Breast epithelium (tissue), 4 donors: ENCODE results near the gene THAP12. TPM values are rescaled to one million over a fixed set of nuclear protein-coding genes. Genes with fewer than 3 reads are reported as not detected.

Experiments used
- DNase-seq, 2 donors: peaks; one replicate each; pipeline ENCODE4 v3.0.0-alpha.2; 2019; ENCODE audit warnings: low spot score in 2 of 2
- H3K27ac ChIP-seq, 2 donors: fragments of 200-600 bp; sonication (generic) in 1 of 2; one replicate each; pipeline ENCODE4 v1.5.1; 2016 to 2019; ENCODE audit warnings: mild to moderate bottlenecking in 1 of 2
- H3K27me3 ChIP-seq, 2 donors: fragments of 200-600 bp; sonication (generic) in 1 of 2; one replicate each; pipeline versions ENCODE4 v1.5.1 to v1.6.0; 2017 to 2019; ENCODE audit warnings: control low read depth in 1 of 2, mild to moderate bottlenecking in 1 of 2
- H3K36me3 ChIP-seq: fragments of 200-600 bp; one replicate; pipeline ENCODE4 v1.5.1; 2019
- H3K4me1 ChIP-seq, 2 donors: fragments of 200-600 bp; sonication (generic); one replicate each; pipeline ENCODE4 v1.5.1; 2016 to 2019; ENCODE audit warnings: control low read depth in 1 of 2
- H3K4me3 ChIP-seq, 3 donors: fragments of 200-600 bp; sonication (generic); 1 replicate in 2 of 3; 2 replicates in 1 of 3; pipeline ENCODE4 v1.5.1; 2016 to 2019; ENCODE audit warnings: mild to moderate bottlenecking in 3 of 3, moderate library complexity in 2 of 3
- H3K9me3 ChIP-seq, 2 donors: fragments of 200-600 bp; sonication (generic) in 1 of 2; one replicate each; pipeline ENCODE4 v1.5.1; 2016 to 2019; ENCODE audit warnings: control low read depth in 1 of 2
- POLR2A ChIP-seq: fragments of 450-650 bp; IDR thresholded peaks from one replicate; pipeline ENCODE4 v1.6.1; 2016; ENCODE audit warnings: antibody characterized with exemption, mild to moderate bottlenecking, moderate library complexity
- POLR2AphosphoS5 ChIP-seq, 3 donors: sonication (generic); formaldehyde crosslinking; IDR thresholded peaks; one replicate each; pipeline ENCODE4 v1.6.1; 2017; ENCODE audit warnings: antibody characterized with exemption in 3 of 3
- intact Hi-C: fragments of 100-400 bp; cut with DNase I; formaldehyde crosslinking; loops from one replicate; pipeline ENCODE4 v1.15.1; 2023; ENCODE audit warnings: low total_unique reads
- total RNA-seq, 3 donors: library from RNA; depleted of rRNA; stranded (reverse); fragments of >200 nt; gene quantifications; one replicate each; pipeline ENCODE4 v1.1.0, GENCODE V29; 2016
- TF ChIP-seq, protein P1 (sequence below), 3 donors: fragments of 450-650 bp; IDR thresholded peaks; one replicate each; pipeline ENCODE4 v1.5.1; 2016 to 2017; ENCODE audit warnings: antibody characterized with exemption in 3 of 3, mild to moderate bottlenecking in 3 of 3, moderate library complexity in 3 of 3

THAP12 gene
- total RNA-seq, 3 donors from 2014 or later = 42.3 to 49.9 (median 49.5) TPM

DNA sequence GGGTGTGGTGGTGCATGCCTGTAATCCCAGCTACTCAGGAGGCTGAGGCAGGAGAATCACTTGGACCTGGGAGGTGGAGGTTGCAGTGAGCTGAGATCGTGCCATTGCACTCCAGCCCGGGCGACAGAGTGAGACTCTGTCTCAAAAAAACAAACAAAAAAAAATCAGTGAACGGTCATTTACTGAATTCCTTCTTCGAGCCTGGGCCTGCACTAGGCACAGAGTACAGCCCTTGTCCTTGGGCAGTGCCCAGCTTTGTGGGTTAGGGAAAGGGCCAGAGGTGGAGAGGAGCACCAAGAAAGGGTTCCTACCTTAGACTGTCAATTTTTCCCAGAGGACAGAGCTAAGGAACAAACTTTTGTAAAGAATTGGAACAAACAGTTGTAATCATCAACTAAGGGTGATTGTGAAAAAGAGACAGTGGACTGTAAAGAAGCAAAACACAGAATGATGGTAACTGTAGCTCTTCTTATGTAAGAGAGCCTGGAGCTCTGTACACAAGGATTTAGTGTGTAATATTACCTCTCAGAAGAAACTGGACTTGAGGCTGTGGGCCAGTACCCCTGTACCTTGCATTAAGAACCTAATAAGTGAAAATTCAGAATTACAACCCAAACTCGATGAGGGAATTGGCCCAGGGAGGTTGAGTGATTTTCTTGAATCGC is 11.0 kb upstream of the THAP12 start:
- Histone ChIP-seq H3K36me3 (no peaks in the 10 kb centered on the region), H3K9me3 (no peaks in the 10 kb centered on the region), H3K4me1 (no peaks in the 10 kb centered on the region), H3K4me3 (no peak overlapping the region), H3K27me3 (no peaks in the 10 kb centered on the region), H3K27ac (no peak overlapping the region)
- no peak for DNase-seq
- intact Hi-C loops = no loop called here
- TF ChIP-seq POLR2A (no peak), POLR2AphosphoS5 (IDR thresholded peaks at IDR 0.05) (no peak)
- TF ChIP-seq, protein P1, sequence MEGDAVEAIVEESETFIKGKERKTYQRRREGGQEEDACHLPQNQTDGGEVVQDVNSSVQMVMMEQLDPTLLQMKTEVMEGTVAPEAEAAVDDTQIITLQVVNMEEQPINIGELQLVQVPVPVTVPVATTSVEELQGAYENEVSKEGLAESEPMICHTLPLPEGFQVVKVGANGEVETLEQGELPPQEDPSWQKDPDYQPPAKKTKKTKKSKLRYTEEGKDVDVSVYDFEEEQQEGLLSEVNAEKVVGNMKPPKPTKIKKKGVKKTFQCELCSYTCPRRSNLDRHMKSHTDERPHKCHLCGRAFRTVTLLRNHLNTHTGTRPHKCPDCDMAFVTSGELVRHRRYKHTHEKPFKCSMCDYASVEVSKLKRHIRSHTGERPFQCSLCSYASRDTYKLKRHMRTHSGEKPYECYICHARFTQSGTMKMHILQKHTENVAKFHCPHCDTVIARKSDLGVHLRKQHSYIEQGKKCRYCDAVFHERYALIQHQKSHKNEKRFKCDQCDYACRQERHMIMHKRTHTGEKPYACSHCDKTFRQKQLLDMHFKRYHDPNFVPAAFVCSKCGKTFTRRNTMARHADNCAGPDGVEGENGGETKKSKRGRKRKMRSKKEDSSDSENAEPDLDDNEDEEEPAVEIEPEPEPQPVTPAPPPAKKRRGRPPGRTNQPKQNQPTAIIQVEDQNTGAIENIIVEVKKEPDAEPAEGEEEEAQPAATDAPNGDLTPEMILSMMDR (IDR thresholded peaks at IDR 0.05) = no peak

DNA sequence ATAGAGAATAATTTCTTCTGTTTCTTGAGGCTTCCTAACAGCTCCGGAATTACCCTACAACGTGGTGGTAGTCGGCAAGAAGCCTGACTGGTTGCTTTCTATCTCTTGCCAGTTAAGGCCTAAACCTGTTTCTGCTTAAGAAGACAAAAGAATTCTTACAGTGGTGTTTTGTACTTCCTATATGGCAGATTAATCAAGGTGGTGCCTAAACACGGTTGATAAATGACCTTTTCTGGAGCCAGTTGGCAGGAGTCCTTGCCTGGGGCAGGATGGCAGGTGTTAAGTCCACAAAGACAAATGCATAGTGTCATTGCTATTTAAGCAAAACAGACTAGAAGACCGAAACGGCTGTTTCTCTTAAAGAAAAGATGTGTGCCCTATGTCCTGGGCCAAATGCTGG is 10.1 kb upstream of the THAP12 start:
- TF ChIP-seq, protein P1 (IDR thresholded peaks at IDR 0.05) = no peak
- TF ChIP-seq POLR2AphosphoS5 (IDR thresholded peaks at IDR 0.05) = peak in 1 of 3 donors; percentile 42
- no peak for TF ChIP-seq POLR2A
- no peaks in the 10 kb centered on the region for H3K27me3 ChIP-seq
- no peaks in the 10 kb centered on the region for H3K4me1 ChIP-seq
- intact Hi-C loops = no loop called here
- peak; percentile 24 to 54 for DNase-seq
- H3K27ac ChIP-seq = peak overlapping the region; percentile 16 to 56
- H3K9me3 ChIP-seq = no peaks in the 10 kb centered on the region
- no peaks in the 10 kb centered on the region for H3K36me3 ChIP-seq
- H3K4me3 ChIP-seq = no peak overlapping the region

GRCh38 chr11:76388408-76388807 is 7.5 kb upstream of the THAP12 start:
- H3K27me3 ChIP-seq = no peaks in the 10 kb centered on the region
- intact Hi-C loops = no loop called here
- TF ChIP-seq, protein P1 (IDR thresholded peaks at IDR 0.05) = no peak
- TF ChIP-seq POLR2AphosphoS5 (IDR thresholded peaks at IDR 0.05) = no peak
- H3K36me3 ChIP-seq = no peaks in the 10 kb centered on the region
- no peak overlapping the region for H3K4me3 ChIP-seq
- H3K4me1 ChIP-seq = no peaks in the 10 kb centered on the region
- H3K9me3 ChIP-seq = no peaks in the 10 kb centered on the region
- no peak for DNase-seq
- no peak overlapping the region for H3K27ac ChIP-seq

GRCh38 chr11:76385903-76386302 is 5.0 kb upstream of the THAP12 start:
- no peaks in the 10 kb centered on the region for H3K4me1 ChIP-seq
- H3K9me3 ChIP-seq = no peaks in the 10 kb centered on the region
- no peaks in the 10 kb centered on the region for H3K27me3 ChIP-seq
- H3K36me3 ChIP-seq = no peaks in the 10 kb centered on the region
- no peak overlapping the region for H3K4me3 ChIP-seq
- TF ChIP-seq POLR2A = no peak
- TF ChIP-seq, protein P1 (IDR thresholded peaks at IDR 0.05) = no peak
- no peak for TF ChIP-seq POLR2AphosphoS5 (IDR thresholded peaks at IDR 0.05)
- intact Hi-C loops = no loop called here
- no peak for DNase-seq
- H3K27ac ChIP-seq = no peak overlapping the region

- TF ChIP-seq, protein P1 (IDR thresholded peaks at IDR 0.05) = no peak
- no peak for TF ChIP-seq POLR2AphosphoS5 (IDR thresholded peaks at IDR 0.05)
- TF ChIP-seq POLR2A = no peak
Measured at GRCh38 chr11:76382209-76382608, 1.3 kb upstream of the THAP12 start.

More at GRCh38 chr11:76382209-76382608, 1.3 kb upstream of the THAP12 start:
- intact Hi-C loops = no loop called here
- DNase-seq = no peak
- Histone ChIP-seq H3K27ac (no peak overlapping the region), H3K36me3 (no peaks in the 10 kb centered on the region), H3K27me3 (no peaks in the 10 kb centered on the region), H3K9me3 (no peaks in the 10 kb centered on the region), H3K4me1 (peaks cover 0 to 3% of the 10 kb centered on the region in 2 donors), H3K4me3 (peak overlapping the region in 2 of 3 donors; percentile 98 to 99)
